Neural progenitor cell (in vitro differentiated cells): ENCODE results near the gene LRFN4.

Experiments
- CTCF ChIP-seq: fragments of 200-600 bp; sonication (generic); IDR thresholded peaks from 2 replicates; pipeline ENCODE4 v1.5.1; 2017; ENCODE audit warnings: antibody characterized with exemption, mild to moderate bottlenecking
- EZH2phosphoT487 ChIP-seq: fragments of 200-600 bp; sonication (generic); IDR thresholded peaks from 2 replicates; pipeline ENCODE4 v1.6.1; 2017; ENCODE audit warnings: antibody characterized with exemption

DNA sequence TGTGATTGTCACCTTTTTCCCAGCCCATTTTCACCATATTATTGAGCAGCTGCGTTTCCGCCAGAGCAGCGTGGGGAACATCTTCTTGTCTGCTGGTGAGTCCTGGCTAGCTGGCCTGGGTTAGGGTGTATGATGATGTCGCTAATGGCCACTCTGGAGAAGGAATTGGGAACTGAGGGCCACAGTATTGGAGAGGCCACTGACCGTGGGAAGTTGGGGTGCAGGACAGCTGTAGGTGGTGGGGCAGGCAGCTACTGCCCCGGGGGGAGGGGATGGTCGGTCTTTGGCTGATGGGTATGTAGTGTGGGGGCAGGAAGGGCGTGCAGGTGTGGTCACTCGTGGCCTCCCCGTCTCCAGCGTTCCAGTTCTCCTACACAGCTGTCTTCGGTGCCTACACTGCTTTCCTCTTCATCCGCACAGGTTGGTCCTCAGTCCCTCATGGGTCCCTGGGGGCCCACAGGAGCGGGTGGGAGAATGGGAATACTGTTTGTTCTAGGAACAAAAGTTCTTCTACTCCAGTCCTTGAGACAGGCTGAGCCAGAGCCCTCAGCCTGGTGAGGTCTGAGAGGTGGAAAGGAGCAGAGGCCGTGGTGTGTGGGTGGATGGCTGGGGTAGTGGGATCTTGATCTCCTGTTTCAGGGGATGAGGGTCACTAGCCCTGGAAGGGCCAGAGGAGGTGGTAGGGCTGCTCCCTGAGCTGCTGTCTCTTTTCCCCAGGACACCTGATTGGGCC lies 11.6 kb upstream of the LRFN4 start:
- TF ChIP-seq EZH2phosphoT487, result no peak
- no peak for TF ChIP-seq CTCF
